OCI-LY3 (cell line): ENCODE data around the gene ZBTB7C.

Experiments used
- H2AFZ ChIP-seq: fragments of 200-600, 300-600 bp; shearing (Covaris generic); 2 replicates; pipeline ENCODE4 v1.6.0; 2014; ENCODE audit warnings: antibody characterized with exemption, low read depth, low read length
- H3K27ac ChIP-seq: fragments of 200-600, 300-600 bp; sonication (generic); 2 replicates; pipeline ENCODE4 v1.5.1; 2014; ENCODE audit warnings: mild to moderate bottlenecking, low read length, moderate library complexity, mixed read lengths
- H3K27me3 ChIP-seq: fragments of 200-600, 300-600 bp; sonication (generic); 2 replicates; pipeline ENCODE4 v1.6.1; 2014; ENCODE audit warnings: low read depth, low read length, mixed read lengths
- H3K36me3 ChIP-seq: fragments of 200-600, 300-600 bp; sonication (generic); replicated peaks from 2 replicates; pipeline ENCODE3; 2014; ENCODE audit warnings: low read depth, low read length, mixed read lengths
- H3K4me1 ChIP-seq: fragments of 300-600, 200-600 bp; sonication (generic); 2 replicates; pipeline ENCODE4 v1.6.1; 2014; ENCODE audit warnings: low read length, mixed read lengths
- H3K4me2 ChIP-seq: fragments of 200-600, 300-600 bp; sonication (generic); 2 replicates; pipeline ENCODE4 v1.6.1; 2014; ENCODE audit warnings: low read length, mixed read lengths
- H3K4me3 ChIP-seq: fragments of 300-600, 200-600 bp; sonication (generic); 2 replicates; pipeline ENCODE4 v1.5.1; 2014; ENCODE audit warnings: antibody characterized with exemption, mild to moderate bottlenecking, low read length, moderate library complexity
- H3K79me2 ChIP-seq: fragments of 300-600, 200-600 bp; shearing (Covaris generic); 2 replicates; pipeline ENCODE4 v1.6.1; 2014; ENCODE audit warnings: mild to moderate bottlenecking, low read length, mixed read lengths
- H3K9ac ChIP-seq: fragments of 300-600, 200-600 bp; shearing (Covaris generic); 2 replicates; pipeline ENCODE4 v1.6.0; 2014; ENCODE audit warnings: mild to moderate bottlenecking, low read length, moderate library complexity
- H3K9me3 ChIP-seq: fragments of 200-600, 300-600 bp; shearing (Covaris generic); 2 replicates; pipeline ENCODE4 v1.6.1; 2014; ENCODE audit warnings: low read length, mixed read lengths; ENCODE audit not compliant: insufficient read depth
- H4K20me1 ChIP-seq: fragments of 200-600, 300-600 bp; sonication (generic); 2 replicates; pipeline ENCODE4 v1.6.1; 2016; ENCODE audit warnings: low read length, mixed read lengths; ENCODE audit not compliant: insufficient read depth
- CTCF ChIP-seq: fragments of 200-600, 300-600 bp; sonication (generic); IDR thresholded peaks from 2 replicates; pipeline ENCODE4 v1.5.1; 2014; ENCODE audit warnings: antibody characterized with exemption, low read length, low read depth
- EZH2phosphoT487 ChIP-seq: fragments of 200-600 bp; shearing (Covaris generic); IDR thresholded peaks from 2 replicates; pipeline ENCODE4 v1.6.1; 2018; ENCODE audit warnings: antibody characterized with exemption, mixed run types, low read depth

ZBTB7C gene

GRCh38 chr18:48376934-48377333 lies 32.2 kb downstream of the ZBTB7C start:
- Histone ChIP-seq H3K4me1 (no peaks in the 10 kb centered on the region), H3K27ac (no peak overlapping the region), H2AFZ (no peak overlapping the region), H3K9me3 (no peaks in the 10 kb centered on the region), H3K79me2 (no peaks in the 10 kb centered on the region), H4K20me1 (no peaks in the 10 kb centered on the region), H3K27me3 (peaks cover 37% of the 10 kb centered on the region), H3K4me2 (no peak overlapping the region), H3K9ac (no peak overlapping the region), H3K4me3 (no peak overlapping the region), H3K36me3 (no peaks in the 10 kb centered on the region)
- TF ChIP-seq CTCF (no peak), EZH2phosphoT487 (no peak)

GRCh38 chr18:48376406-48376805 lies 32.8 kb downstream of the ZBTB7C start:
- H3K79me2 ChIP-seq: no peaks in the 10 kb centered on the region
- H2AFZ ChIP-seq: no peak overlapping the region

GRCh38 chr18:48375150-48375800 lies 33.9 kb downstream of the ZBTB7C start:
- no peak overlapping the region for H3K4me2 ChIP-seq
- TF ChIP-seq EZH2phosphoT487 (no peak), CTCF (no peak)

More at GRCh38 chr18:48376406-48376805, 32.8 kb downstream of the ZBTB7C start:
- H3K4me2 ChIP-seq: no peak overlapping the region
- peaks cover 32% of the 10 kb centered on the region for H3K27me3 ChIP-seq
- no peak overlapping the region for H3K27ac ChIP-seq
- no peak overlapping the region for H3K4me3 ChIP-seq
- H3K36me3 ChIP-seq: no peaks in the 10 kb centered on the region
- H3K9me3 ChIP-seq: no peaks in the 10 kb centered on the region
- H4K20me1 ChIP-seq: no peaks in the 10 kb centered on the region
- TF ChIP-seq CTCF: no peak
- no peak for TF ChIP-seq EZH2phosphoT487
- peaks cover 2% of the 10 kb centered on the region; the same call in 1 of the 2 replicates for H3K4me1 ChIP-seq
- H3K9ac ChIP-seq: no peak overlapping the region

GRCh38 chr18:48374423-48375149 lies 34.6 kb downstream of the ZBTB7C start:
- Histone ChIP-seq H3K36me3 (no peaks in the 10 kb centered on the region), H2AFZ (no peak overlapping the region), H3K9me3 (no peaks in the 10 kb centered on the region), H3K27me3 (0 out of 2 replicates have a peak, but pooled peaks cover 14% of the 10 kb centered on the region), H3K27ac (no peak overlapping the region), H3K9ac (no peak overlapping the region), H3K4me3 (no peak overlapping the region), H4K20me1 (no peaks in the 10 kb centered on the region), H3K79me2 (no peaks in the 10 kb centered on the region), H3K4me1 (peaks cover 11% of the 10 kb centered on the region; the same call in 1 of the 2 replicates), H3K4me2 (no peak overlapping the region)
- TF ChIP-seq CTCF: no peak
- no peak for TF ChIP-seq EZH2phosphoT487

More at GRCh38 chr18:48375150-48375800, 33.9 kb downstream of the ZBTB7C start:
- peaks cover 11% of the 10 kb centered on the region; the same call in 1 of the 2 replicates for H3K4me1 ChIP-seq
- no peaks in the 10 kb centered on the region for H4K20me1 ChIP-seq
- H2AFZ ChIP-seq: no peak overlapping the region
- H3K4me3 ChIP-seq: no peak overlapping the region
- no peak overlapping the region for H3K9ac ChIP-seq
- H3K36me3 ChIP-seq: no peaks in the 10 kb centered on the region
- no peak overlapping the region for H3K27ac ChIP-seq
- H3K9me3 ChIP-seq: no peaks in the 10 kb centered on the region
- peaks cover 20% of the 10 kb centered on the region; the same call in 1 of the 2 replicates for H3K27me3 ChIP-seq
- no peaks in the 10 kb centered on the region for H3K79me2 ChIP-seq
